WTC11 (cell line): ENCODE measurements around the gene GJB3. TPM values are rescaled to one million over a fixed set of nuclear protein-coding genes. Genes with fewer than 3 reads are reported as not detected.
"Not testable (repeated sequence)": the region's sequence is repeated elsewhere in the genome, so short reads cannot be mapped to it uniquely, and the experiment has no call there.

Source experiments
- ATAC-seq: fragments of 200-7000 bp; cut with Tn5 transposase; 2 replicates; pipeline ENCODE4 v1.10.0; 2021; ENCODE audit warnings: mild to moderate bottlenecking, moderate library complexity
- CTCF ChIA-PET: fragments of 300-600 bp; sonication (Branson Sonifier 250); formaldehyde crosslinking; loops from one replicate; lab custom pipeline; 2021; ENCODE audit warnings: antibody characterized with exemption; lab: Charles Lee
- POLR2A ChIA-PET: fragments of 350-600 bp; sonication (Branson Sonifier 250); formaldehyde crosslinking; loops from one replicate; lab custom pipeline; 2021; ENCODE audit warnings: antibody characterized with exemption; lab: Charles Lee
- DNase-seq: peaks from one replicate; pipeline ENCODE4 v3.0.0; 2021; ENCODE audit warnings: low spot score
- H3K27ac Mint-ChIP-seq: 2 replicates; pipeline ENCODE4 v1.8.0; 2021; ENCODE audit warnings: mixed read lengths
- H3K27me3 Mint-ChIP-seq: 2 replicates; pipeline ENCODE4 v1.8.0; 2021; ENCODE audit warnings: low read depth, mild to moderate bottlenecking, moderate library complexity, mixed read lengths
- H3K36me3 Mint-ChIP-seq: 2 replicates; pipeline ENCODE4 v1.8.0; 2021; ENCODE audit warnings: mixed read lengths
- H3K4me1 Mint-ChIP-seq: 2 replicates; pipeline ENCODE4 v1.8.0; 2022; ENCODE audit warnings: mixed read lengths
- H3K4me3 Mint-ChIP-seq: 2 replicates; pipeline ENCODE4 v1.8.0; 2021; ENCODE audit warnings: mild to moderate bottlenecking, moderate library complexity, mixed read lengths
- H3K9me3 Mint-ChIP-seq: 2 replicates; pipeline ENCODE4 v1.8.0; 2021; ENCODE audit warnings: mixed read lengths
- ERG ChIP-seq: fragments of 250-450 bp; sonication (Bioruptor Pico); IDR thresholded peaks from 2 replicates; pipeline ENCODE4 v1.8.0; 2021; ENCODE audit warnings: mild to moderate bottlenecking
- HMGA2 ChIP-seq: fragments of 250-450 bp; sonication (Bioruptor Pico); IDR thresholded peaks from 2 replicates; pipeline ENCODE4 v1.4.0; 2021; ENCODE audit warnings: mild to moderate bottlenecking, moderate library complexity
- JAZF1 ChIP-seq: fragments of 250-450 bp; sonication (Bioruptor Pico); IDR thresholded peaks from 2 replicates; pipeline ENCODE4 v1.9.0; 2021; ENCODE audit warnings: moderate library complexity, mild to moderate bottlenecking, inconsistent platforms
- MAX ChIP-seq: sonication (generic); formaldehyde crosslinking; IDR thresholded peaks from 2 replicates; pipeline ENCODE4 v1.8.0; 2022; ENCODE audit warnings: mild to moderate bottlenecking, missing genetic modification reagents
- MYBL2 ChIP-seq: sonication (generic); formaldehyde crosslinking; IDR thresholded peaks from 2 replicates; pipeline ENCODE4 v1.8.1; 2023; ENCODE audit warnings: mild to moderate bottlenecking, moderate library complexity, missing genetic modification reagents
- TCF7 ChIP-seq: sonication (generic); formaldehyde crosslinking; IDR thresholded peaks from 2 replicates; pipeline ENCODE4 v1.8.0; 2022; ENCODE audit warnings: mild to moderate bottlenecking, low read depth, missing genetic modification reagents, moderate library complexity
- ZBTB21 ChIP-seq: sonication (generic); formaldehyde crosslinking; IDR thresholded peaks from 2 replicates; pipeline ENCODE4 v1.8.1; 2023; ENCODE audit warnings: mild to moderate bottlenecking, missing genetic modification reagents, borderline replicate concordance
- ZNF121 ChIP-seq: sonication (generic); formaldehyde crosslinking; IDR thresholded peaks from 2 replicates; pipeline ENCODE4 v1.8.0; 2023; ENCODE audit warnings: missing genetic modification reagents
- ZNF671 ChIP-seq: fragments of 250-450 bp; sonication (Bioruptor Pico); IDR thresholded peaks from 2 replicates; pipeline ENCODE4 v1.8.0; 2021; ENCODE audit warnings: mild to moderate bottlenecking
- total RNA-seq: library from RNA; stranded (reverse); gene quantifications from 3 replicates; pipeline ENCODE4 v1.2.3, GENCODE V29; 2021
- TF ChIP-seq, protein P1 (sequence below): fragments of 250-450 bp; sonication (Bioruptor Pico); conservative IDR thresholded peaks from 2 replicates; pipeline ENCODE4 v1.9.0; 2021; ENCODE audit warnings: mild to moderate bottlenecking
- TF ChIP-seq, protein P2 (sequence below): sonication (generic); formaldehyde crosslinking; IDR thresholded peaks from 2 replicates; pipeline ENCODE4 v1.8.1; 2023; ENCODE audit warnings: mild to moderate bottlenecking, missing genetic modification reagents
- TF ChIP-seq, protein P3 (sequence below): sonication (generic); formaldehyde crosslinking; conservative IDR thresholded peaks from 2 replicates; pipeline ENCODE4 v1.8.1; 2023; ENCODE audit warnings: mild to moderate bottlenecking, low read depth, missing genetic modification reagents, moderate library complexity

GJB3 gene
- total RNA-seq, 1 experiment from 2014 or later, result 0.46 TPM

GRCh38 chr1:34806396-34806795, 25.4 kb downstream of the GJB3 start (continued):
- TF ChIP-seq, protein P1, sequence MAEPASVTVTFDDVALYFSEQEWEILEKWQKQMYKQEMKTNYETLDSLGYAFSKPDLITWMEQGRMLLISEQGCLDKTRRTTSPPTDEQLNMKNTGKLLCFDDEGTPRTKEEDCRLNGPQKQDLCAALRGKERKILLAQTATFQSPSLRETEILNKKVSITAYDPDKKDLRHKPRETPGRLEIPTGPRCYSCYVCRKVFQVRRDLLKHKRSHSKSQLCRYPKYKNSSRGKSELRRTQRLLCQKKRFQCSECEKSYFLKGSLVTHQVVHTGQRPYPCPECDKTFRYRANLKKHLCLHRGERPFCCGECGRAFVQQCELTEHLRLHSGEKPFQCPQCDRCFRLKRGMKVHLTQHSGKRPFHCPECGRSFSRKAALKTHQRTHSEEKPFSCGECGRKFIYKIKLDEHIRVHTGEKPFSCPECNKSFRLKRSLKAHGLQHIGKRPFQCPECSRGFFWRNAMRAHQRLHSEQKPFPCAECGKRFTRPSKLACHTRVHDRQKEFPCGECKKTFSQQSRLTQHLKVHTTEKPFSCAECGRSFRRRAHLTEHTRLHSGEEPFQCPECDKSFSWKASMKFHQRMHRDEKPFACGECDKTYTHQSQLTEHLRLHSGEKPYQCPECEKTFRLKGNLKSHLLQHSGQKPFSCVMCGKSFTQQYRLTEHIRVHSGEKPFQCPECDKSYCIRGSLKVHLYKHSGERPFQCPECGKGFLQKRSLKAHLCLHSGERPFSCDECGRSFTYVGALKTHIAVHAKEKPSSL (CRISPR knock-in tag), result no peak
- TF ChIP-seq ZNF671 (no peak), TCF7 (CRISPR knock-in tag) (no peak), MAX (CRISPR knock-in tag) (no peak), ZNF121 (CRISPR knock-in tag) (no peak), ERG (CRISPR knock-in tag) (no peak), HMGA2 (CRISPR knock-in tag) (no peak), ZBTB21 (CRISPR knock-in tag) (no peak), MYBL2 (CRISPR knock-in tag) (no peak)
- TF ChIP-seq, protein P2, sequence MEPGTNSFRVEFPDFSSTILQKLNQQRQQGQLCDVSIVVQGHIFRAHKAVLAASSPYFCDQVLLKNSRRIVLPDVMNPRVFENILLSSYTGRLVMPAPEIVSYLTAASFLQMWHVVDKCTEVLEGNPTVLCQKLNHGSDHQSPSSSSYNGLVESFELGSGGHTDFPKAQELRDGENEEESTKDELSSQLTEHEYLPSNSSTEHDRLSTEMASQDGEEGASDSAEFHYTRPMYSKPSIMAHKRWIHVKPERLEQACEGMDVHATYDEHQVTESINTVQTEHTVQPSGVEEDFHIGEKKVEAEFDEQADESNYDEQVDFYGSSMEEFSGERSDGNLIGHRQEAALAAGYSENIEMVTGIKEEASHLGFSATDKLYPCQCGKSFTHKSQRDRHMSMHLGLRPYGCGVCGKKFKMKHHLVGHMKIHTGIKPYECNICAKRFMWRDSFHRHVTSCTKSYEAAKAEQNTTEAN, result no peak
- TF ChIP-seq, all 79 proteins: peak for 0

GRCh38 chr1:34808051-34808810, 27.2 kb downstream of the GJB3 start:
- Mint-ChIP-seq H3K9me3 (peaks cover 10% of the 10 kb centered on the region), H3K36me3 (no peaks in the 10 kb centered on the region)
- ATAC-seq, result no peak
- TF ChIP-seq ZBTB21 (CRISPR knock-in tag) (no peak), JAZF1 (CRISPR knock-in tag) (no peak)
- TF ChIP-seq, all 79 proteins: peak for 0
- Mint-ChIP-seq H3K27ac (no peak overlapping the region), H3K4me3 (no peak overlapping the region), H3K27me3 (peaks cover 3% of the 10 kb centered on the region; the same call in 1 of the 2 replicates), H3K4me1 (0 out of 2 replicates have a peak, but pooled peaks cover 2% of the 10 kb centered on the region)
- DNase-seq, result no peak
- ChIA-PET POLR2A (no interaction called here), CTCF (no interaction called here)

- H3K27me3 Mint-ChIP-seq, POLR2A ChIA-PET, H3K27ac Mint-ChIP-seq, H3K36me3 Mint-ChIP-seq, DNase-seq, ATAC-seq, H3K9me3 Mint-ChIP-seq, H3K4me3 Mint-ChIP-seq, H3K4me1 Mint-ChIP-seq: not testable (repeated sequence)
- CTCF ChIA-PET, result interaction anchor here (0.9 kb wide), 1 partner anchor 42 kb away, joined by 3 read pairs; no protein-coding TSS in a partner anchor
These were observed 29.8 kb downstream of the GJB3 start for GRCh38 chr1:34810781-34811180.

- POLR2A ChIA-PET, result no interaction called here
- no peaks in the 10 kb centered on the region for H3K36me3 Mint-ChIP-seq
- CTCF ChIA-PET, result interaction anchor here (0.6 to 1.9 kb wide), 4 partner anchors 19 to 49 kb away, joined by 3 to 9 read pairs (median 4); partner anchors contain the start of gene SMIM12
These were observed 35.3 kb downstream of the GJB3 start for GRCh38 chr1:34816332-34816731.

More at GRCh38 chr1:34816332-34816731, 35.3 kb downstream of the GJB3 start:
- DNase-seq, result no peak
- TF ChIP-seq, protein P3, sequence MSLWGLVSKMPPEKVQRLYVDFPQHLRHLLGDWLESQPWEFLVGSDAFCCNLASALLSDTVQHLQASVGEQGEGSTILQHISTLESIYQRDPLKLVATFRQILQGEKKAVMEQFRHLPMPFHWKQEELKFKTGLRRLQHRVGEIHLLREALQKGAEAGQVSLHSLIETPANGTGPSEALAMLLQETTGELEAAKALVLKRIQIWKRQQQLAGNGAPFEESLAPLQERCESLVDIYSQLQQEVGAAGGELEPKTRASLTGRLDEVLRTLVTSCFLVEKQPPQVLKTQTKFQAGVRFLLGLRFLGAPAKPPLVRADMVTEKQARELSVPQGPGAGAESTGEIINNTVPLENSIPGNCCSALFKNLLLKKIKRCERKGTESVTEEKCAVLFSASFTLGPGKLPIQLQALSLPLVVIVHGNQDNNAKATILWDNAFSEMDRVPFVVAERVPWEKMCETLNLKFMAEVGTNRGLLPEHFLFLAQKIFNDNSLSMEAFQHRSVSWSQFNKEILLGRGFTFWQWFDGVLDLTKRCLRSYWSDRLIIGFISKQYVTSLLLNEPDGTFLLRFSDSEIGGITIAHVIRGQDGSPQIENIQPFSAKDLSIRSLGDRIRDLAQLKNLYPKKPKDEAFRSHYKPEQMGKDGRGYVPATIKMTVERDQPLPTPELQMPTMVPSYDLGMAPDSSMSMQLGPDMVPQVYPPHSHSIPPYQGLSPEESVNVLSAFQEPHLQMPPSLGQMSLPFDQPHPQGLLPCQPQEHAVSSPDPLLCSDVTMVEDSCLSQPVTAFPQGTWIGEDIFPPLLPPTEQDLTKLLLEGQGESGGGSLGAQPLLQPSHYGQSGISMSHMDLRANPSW (CRISPR knock-in tag), result no peak
- Mint-ChIP-seq H3K4me3 (no peak overlapping the region), H3K4me1 (peaks cover 6% of the 10 kb centered on the region; the same call in 1 of the 2 replicates), H3K27me3 (peaks cover 6% of the 10 kb centered on the region; the same call in 1 of the 2 replicates), H3K9me3 (no peaks in the 10 kb centered on the region), H3K27ac (no peak overlapping the region)
- no peak for ATAC-seq
